OCI-LY1 (cell line): ENCODE measurements around the gene GALNT2.

Experiments used
- EZH2 ChIP-seq: fragments of 200-600 bp; sonication (generic), shearing (Covaris generic); IDR thresholded peaks from 2 replicates; pipeline ENCODE4 v1.8.0; 2017; ENCODE audit warnings: borderline replicate concordance, mixed run types, mild to moderate bottlenecking, antibody characterized with exemption, low read length, moderate library complexity, mixed read lengths
- TF ChIP-seq, protein P1 (sequence below): fragments of 200-600 bp; sonication (generic), shearing (Covaris generic); IDR thresholded peaks from 2 replicates; pipeline ENCODE4 v1.5.1; 2017; ENCODE audit warnings: mild to moderate bottlenecking, antibody characterized with exemption, low read length, moderate library complexity, mixed read lengths

DNA sequence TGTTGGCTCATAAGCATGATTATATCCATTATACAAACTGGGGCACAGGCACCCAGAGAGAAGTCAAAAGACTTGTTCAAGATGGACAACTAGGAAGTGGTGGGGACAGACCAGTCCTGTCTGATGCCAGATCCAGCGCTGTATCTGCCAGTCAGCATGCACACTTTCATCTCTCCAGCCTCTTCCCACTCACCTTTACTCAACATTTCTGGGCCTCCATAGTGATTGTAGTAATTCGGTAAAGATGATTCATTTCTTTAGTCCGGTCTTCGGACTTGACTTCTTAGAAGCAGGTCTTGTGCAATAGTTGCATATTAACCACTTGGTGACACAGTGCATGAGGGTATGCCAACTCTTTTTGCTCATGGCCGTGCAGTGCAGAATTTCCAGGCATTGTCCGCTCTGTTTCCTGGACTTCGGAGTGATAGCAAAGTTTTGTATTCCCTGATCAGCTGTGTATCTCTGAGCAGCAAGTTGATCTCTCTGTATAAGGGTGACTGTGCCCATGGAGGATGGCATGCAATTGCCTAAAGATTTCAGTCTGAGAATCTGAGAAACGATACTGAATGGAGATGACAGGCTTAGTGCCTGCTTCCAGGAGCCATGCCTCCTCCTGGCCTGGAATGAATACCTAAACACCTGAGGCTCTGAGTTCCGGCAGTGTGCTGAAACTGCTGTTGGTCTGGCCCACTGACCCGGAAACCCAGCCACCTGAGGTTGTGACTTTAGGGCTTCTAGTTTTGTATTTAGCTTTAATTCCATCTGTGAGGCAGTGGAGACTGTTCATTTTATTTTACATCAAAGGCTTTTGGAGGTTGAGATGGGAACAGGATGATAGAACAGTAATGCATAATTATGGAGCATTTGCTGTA is 39.0 kb downstream of the GALNT2 start:
- TF ChIP-seq, protein P1, sequence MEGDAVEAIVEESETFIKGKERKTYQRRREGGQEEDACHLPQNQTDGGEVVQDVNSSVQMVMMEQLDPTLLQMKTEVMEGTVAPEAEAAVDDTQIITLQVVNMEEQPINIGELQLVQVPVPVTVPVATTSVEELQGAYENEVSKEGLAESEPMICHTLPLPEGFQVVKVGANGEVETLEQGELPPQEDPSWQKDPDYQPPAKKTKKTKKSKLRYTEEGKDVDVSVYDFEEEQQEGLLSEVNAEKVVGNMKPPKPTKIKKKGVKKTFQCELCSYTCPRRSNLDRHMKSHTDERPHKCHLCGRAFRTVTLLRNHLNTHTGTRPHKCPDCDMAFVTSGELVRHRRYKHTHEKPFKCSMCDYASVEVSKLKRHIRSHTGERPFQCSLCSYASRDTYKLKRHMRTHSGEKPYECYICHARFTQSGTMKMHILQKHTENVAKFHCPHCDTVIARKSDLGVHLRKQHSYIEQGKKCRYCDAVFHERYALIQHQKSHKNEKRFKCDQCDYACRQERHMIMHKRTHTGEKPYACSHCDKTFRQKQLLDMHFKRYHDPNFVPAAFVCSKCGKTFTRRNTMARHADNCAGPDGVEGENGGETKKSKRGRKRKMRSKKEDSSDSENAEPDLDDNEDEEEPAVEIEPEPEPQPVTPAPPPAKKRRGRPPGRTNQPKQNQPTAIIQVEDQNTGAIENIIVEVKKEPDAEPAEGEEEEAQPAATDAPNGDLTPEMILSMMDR, result no peak
- TF ChIP-seq EZH2, result no peak
